HG02840 (cell line): ENCODE results near the gene USP17L29.
"Not testable (repeated sequence)": the region's sequence is repeated elsewhere in the genome, so short reads cannot be mapped to it uniquely, and the experiment has no call there.

Source experiments
- ATAC-seq: cut with Tn5 transposase; IDR thresholded peaks from one replicate; pipeline ENCODE4 v1.9.1; 2021; ENCODE audit warnings: mild to moderate bottlenecking, moderate library complexity, moderate number of reproducible peaks; ENCODE audit not compliant: unreplicated experiment, low FRiP score

Gene USP17L29, protein sequence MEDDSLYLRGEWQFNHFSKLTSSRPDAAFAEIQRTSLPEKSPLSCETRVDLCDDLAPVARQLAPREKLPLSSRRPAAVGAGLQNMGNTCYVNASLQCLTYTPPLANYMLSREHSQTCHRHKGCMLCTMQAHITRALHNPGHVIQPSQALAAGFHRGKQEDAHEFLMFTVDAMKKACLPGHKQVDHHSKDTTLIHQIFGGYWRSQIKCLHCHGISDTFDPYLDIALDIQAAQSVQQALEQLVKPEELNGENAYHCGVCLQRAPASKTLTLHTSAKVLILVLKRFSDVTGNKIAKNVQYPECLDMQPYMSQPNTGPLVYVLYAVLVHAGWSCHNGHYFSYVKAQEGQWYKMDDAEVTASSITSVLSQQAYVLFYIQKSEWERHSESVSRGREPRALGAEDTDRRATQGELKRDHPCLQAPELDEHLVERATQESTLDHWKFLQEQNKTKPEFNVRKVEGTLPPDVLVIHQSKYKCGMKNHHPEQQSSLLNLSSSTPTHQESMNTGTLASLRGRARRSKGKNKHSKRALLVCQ

GRCh38 chr4:9353338-9353737 lies at the start of gene USP17L29:
USP17L29 (plus strand) TSS chr4:9353638; CDS start chr4:9353638, 0 bp downstream.
- not testable (repeated sequence) for ATAC-seq

DNA sequence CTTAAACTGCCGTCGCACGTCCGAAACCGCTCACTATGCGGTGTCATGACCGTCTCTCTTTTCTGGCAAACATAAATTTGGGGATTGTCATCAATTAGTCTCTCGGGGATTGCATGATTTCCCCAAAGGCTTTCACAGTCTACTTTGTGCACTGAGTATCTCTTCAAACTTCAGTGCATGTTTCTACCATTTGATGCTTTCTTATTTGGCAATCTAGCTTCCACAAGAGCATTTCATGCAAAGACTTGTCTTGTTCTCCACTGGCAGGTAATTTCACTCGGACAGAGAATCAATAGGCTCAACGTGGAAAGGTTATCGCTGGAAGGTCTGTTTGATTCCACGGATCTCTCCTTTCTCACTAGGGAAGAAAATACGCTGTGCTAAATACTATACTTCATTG lies 29.2 kb upstream of the USP17L29 start:
- not testable (repeated sequence) for ATAC-seq

GRCh38 chr4:9324865-9325264 lies 28.6 kb upstream of the USP17L29 start, which contains the start of gene USP17L24:
USP17L24 (plus strand) TSS chr4:9325165; CDS start chr4:9325165, 0 bp downstream.
- ATAC-seq: not testable (repeated sequence)

- ATAC-seq: not testable (repeated sequence)
Measured at GRCh38 chr4:9329611-9330010, 23.8 kb upstream of the USP17L29 start, which contains the start of gene USP17L25. USP17L25 (plus strand) TSS chr4:9329911; CDS start chr4:9329911, 0 bp downstream.

- ATAC-seq: not testable (repeated sequence)
Measured at GRCh38 chr4:9334358-9334757, 19.1 kb upstream of the USP17L29 start, which contains the start of gene USP17L26. USP17L26 (plus strand) TSS chr4:9334658; CDS start chr4:9334658, 0 bp downstream.

DNA sequence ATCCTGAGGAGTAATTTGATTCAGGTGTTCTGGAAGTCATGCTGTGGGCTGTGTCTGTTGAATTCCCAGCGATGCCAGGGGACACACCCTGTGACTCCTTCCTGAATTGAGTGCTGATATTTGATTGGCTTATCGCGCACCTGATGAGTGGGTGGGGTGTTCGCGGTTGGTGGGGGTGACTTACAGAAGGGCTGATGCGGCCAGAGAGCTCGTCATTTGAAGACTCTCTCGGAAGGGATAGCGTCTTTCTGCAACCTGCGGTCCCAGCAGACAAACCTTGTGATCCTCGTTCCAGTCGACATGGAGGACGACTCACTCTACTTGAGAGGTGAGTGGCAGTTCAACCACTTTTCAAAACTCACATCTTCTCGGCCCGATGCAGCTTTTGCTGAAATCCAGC lies 14.3 kb upstream of the USP17L29 start, which contains the start of gene USP17L5:
Gene USP17L5, plus strand, starts transcription at position 301 of the 400 bp plus-strand sequence. Its CDS starts 0 bp downstream, at position 301.
- not testable (repeated sequence) for ATAC-seq

GRCh38 chr4:9343848-9344247 lies 9.6 kb upstream of the USP17L29 start, which contains the start of gene USP17L27:
USP17L27 (plus strand) TSS chr4:9344148; CDS start chr4:9344148, 0 bp downstream.
- ATAC-seq: not testable (repeated sequence)

- not testable (repeated sequence) for ATAC-seq
Measured at GRCh38 chr4:9348593-9348992, 4.8 kb upstream of the USP17L29 start, which contains the start of gene USP17L28. USP17L28 (plus strand) TSS chr4:9348893; CDS start chr4:9348893, 0 bp downstream.

DNA sequence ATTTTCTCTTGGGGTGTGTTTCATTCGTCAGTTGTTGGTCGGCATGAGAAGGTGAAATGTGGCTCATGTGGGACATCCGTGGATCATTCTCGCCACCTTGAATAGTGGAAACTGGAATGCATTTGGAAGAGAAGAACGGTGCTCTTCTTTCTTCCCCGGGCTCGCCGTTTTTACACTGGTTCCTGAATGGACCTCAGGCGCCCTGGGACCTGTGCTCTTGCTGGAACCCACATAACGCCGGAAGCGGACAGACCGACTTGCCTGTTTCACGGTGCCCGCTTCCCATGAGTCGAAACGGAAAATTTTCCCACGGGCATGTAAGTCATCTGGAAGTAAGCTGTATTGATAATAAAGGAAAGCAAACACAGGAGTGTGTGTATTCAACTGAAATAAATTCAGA lies 2.6 kb upstream of the USP17L29 start:
- not testable (repeated sequence) for ATAC-seq

DNA sequence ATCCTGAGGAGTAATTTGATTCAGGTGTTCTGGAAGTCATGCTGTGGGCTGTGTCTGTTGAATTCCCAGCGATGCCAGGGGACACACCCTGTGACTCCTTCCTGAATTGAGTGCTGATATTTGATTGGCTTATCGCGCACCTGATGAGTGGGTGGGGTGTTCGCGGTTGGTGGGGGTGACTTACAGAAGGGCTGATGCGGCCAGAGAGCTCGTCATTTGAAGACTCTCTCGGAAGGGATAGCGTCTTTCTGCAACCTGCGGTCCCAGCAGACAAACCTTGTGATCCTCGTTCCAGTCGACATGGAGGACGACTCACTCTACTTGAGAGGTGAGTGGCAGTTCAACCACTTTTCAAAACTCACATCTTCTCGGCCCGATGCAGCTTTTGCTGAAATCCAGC lies 9.4 kb downstream of the USP17L29 start, which contains the start of gene USP17L30:
Gene USP17L30, plus strand, starts transcription at position 301 of the 400 bp plus-strand sequence. Its CDS starts 0 bp downstream, at position 301.
- not testable (repeated sequence) for ATAC-seq

DNA sequence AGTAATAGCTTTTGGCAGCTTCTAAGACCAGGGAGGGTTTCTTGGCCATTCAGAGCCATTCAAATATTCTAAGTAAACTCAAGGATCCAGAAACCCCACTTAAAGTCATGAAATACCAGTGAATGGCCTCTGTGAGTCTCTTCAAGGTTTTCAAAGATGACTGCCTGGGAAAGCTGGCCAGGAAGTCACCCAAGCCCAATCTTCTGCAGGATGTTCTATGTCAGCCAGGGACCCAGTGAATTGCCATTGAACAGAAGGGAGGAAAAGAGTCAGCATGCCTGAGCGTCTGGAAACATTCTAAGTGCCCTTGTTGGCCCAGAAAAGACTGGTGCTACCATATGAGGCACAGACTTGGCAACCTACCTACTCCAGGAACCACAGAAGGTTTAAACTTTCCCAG lies 26.4 kb downstream of the USP17L29 start:
- not testable (repeated sequence) for ATAC-seq

DNA sequence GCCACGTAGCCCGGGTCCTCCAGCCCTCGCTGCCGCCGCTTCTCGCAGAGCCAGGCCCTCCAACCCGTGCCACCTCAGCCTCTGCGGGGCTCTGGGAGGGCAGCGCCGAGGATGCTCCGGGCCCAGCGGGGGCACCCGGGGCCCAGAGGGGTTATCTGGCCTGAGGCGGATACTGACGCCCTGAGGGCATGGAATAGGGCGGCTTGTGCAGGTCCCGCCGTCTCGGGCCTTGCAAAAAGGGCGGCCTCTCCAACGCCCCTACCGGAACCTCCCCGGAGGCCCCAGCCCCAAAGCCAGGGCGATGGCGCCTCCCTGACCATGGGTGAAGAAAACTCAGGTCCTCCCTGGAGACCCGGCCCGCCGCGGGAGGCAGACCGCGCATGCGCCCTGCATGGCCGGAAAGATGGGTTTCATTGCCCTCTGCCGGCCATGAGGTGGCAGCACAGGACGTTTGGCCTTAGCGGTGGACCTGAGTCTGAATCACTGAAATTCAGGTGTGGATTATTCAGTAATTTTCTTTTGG lies 27.6 kb downstream of the USP17L29 start:
- not testable (repeated sequence) for ATAC-seq

DNA sequence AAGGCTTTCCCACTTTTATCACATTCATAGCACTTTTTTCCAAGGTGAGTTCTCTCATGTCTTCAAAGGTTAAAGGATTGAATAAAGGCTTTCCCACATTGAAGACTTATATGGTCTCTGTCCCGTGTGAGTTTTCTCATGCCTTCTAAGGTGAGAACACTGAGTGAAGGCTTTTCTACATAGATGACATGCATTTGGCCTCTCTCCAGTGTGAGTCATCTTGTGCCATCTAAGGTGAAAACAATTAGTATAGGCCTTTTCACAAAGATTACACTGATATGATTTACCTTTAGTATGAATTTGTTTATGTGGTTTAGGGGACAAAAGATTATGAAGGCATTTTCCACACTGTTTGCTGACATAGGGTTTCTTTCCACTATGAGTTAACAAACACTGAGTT lies 30.7 kb downstream of the USP17L29 start:
- no peak for ATAC-seq

DNA sequence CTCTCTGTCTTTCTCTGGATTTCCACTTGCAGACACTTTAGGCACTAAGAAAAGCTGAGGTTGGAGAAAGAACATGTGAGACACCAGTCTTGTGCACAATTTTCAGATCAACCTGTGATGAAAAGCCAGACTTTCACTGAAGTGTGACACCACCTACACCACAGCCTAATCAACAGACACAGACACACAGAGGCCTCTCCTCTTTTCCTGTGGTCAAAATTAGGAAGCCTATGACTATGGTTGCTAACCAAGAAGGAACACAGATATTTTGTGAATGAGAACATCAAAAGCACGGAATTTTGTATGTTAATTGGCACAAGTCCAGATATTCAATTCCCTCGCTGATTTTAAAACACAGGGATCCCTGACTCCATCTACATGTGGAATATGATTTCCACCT lies 35.6 kb downstream of the USP17L29 start:
- ATAC-seq: not testable (repeated sequence)
